HFF-Myc (cell line): Measurements from ENCODE around the gene CEP19.
"Not testable (repeated sequence)": the region's sequence is repeated elsewhere in the genome, so short reads cannot be mapped to it uniquely, and the experiment has no call there.

ENCODE experiments used
- DNase-seq: peaks from one replicate; pipeline ENCODE4 v3.0.0-alpha.2; 2011; ENCODE audit warnings: low read depth; ENCODE audit errors: extremely low read depth
- H3K4me3 ChIP-seq: replicated peaks from 2 replicates; pipeline ENCODE4 v1.5.1; 2011; ENCODE audit warnings: low read depth, mild to moderate bottlenecking, control low read depth, low read length
- CTCF ChIP-seq: IDR thresholded peaks from 2 replicates; pipeline ENCODE4 v1.5.1; 2012; ENCODE audit warnings: mild to moderate bottlenecking, low read depth, low read length, control low read depth; ENCODE audit errors: missing control alignments

Gene CEP19

GRCh38 chr3:196726788-196727675 is 15.0 kb upstream of the CEP19 start:
- no peak for TF ChIP-seq CTCF
- no peak overlapping the region for H3K4me3 ChIP-seq
- no peak for DNase-seq

- no peak overlapping the region for H3K4me3 ChIP-seq
- TF ChIP-seq CTCF: no peak
- DNase-seq: no peak
These were observed 9.0 kb upstream of the CEP19 start for GRCh38 chr3:196721097-196721496.

DNA sequence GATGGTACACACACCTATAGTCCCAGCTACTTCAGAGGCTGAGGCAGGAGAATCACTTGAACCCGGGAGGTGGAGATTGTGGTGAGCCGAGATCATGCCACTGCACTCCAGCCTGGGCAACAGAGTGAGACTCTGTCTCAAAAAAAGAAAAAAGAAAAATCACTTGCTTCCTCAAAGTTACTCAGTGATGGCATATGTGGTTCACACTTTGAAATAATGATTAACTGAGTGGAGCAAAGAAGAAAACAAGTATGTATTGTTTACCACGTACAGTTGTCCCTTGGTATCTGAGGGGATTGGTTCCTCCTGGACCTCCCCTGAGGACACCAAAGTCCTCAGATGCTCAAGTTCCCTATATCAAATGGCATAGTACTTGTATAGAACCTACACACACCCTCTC is 5.1 kb upstream of the CEP19 start:
- not testable (repeated sequence) for DNase-seq, H3K4me3 ChIP-seq

- peak overlapping the region; percentile 57 for H3K4me3 ChIP-seq
- TF ChIP-seq CTCF: no peak
- peak; percentile 9 for DNase-seq
These were observed 714 bp upstream of the CEP19 start for GRCh38 chr3:196712514-196713413.

DNA sequence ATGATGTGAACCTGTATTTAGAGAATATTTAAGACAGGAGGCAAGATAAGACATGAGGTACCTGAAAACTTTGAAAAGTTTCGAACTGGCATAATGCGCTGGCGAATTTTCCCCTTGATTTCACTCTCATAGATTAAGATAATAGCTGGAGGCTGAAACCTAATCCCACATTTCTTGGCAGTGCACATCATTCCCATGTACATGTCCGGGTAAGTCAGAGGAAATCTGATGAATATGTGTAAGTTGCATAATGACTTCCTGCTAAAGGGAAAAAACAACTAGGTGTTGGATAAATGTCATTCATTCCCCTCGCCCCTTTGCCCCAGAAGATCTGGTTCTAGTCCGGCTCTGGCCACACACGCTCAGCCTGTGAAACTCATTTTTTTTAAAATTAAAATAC is 3.6 kb downstream of the CEP19 start:
- no peak for TF ChIP-seq CTCF
- no peak overlapping the region for H3K4me3 ChIP-seq
- DNase-seq: no peak

DNA sequence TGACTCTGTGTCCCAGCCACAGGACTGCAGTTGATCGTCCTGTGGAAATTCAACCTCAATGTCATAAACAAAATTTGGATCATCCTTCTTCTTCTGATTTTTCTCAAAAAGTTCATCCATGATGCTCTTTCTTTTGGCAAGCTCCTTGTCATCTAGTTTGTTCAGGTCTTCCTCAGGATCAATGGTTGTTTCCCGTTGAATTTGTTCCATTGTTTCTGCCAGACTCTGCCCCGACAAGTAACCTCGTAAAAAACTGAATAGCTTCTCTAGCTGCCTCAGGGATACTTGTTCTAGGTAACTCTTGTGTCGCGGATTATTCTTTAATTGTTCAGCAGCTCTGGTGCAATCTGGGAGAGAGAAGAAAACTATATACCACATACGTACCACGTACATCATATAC is 4.5 kb downstream of the CEP19 start:
- TF ChIP-seq CTCF: no peak
- no peak overlapping the region for H3K4me3 ChIP-seq
- DNase-seq: no peak

GRCh38 chr3:196706731-196707130 is 5.3 kb downstream of the CEP19 start:
- no peak for DNase-seq
- no peak for TF ChIP-seq CTCF
- no peak overlapping the region for H3K4me3 ChIP-seq
